Brain pericyte (primary cell): ENCODE data around the gene PBX2.
"Not testable (repeated sequence)": the region's sequence is repeated elsewhere in the genome, so short reads cannot be mapped to it uniquely, and the experiment has no call there.

Experiments used
- DNase-seq: peaks from one replicate; pipeline ENCODE4 v3.0.0-alpha.2; 2012; ENCODE audit warnings: low read depth, low spot score

Gene PBX2

GRCh38 chr6:32190054-32190851 is at the start of gene PBX2:
Gene PBX2 (minus strand): TSS chr6:32190202. CDS start chr6:32189915, 287 bp downstream.
- peak; percentile 59 for DNase-seq

GRCh38 chr6:32239462-32239861 is 49.5 kb upstream of the PBX2 start:
- DNase-seq: no peak

- DNase-seq: no peak
Measured at GRCh38 chr6:32234934-32235333, 44.9 kb upstream of the PBX2 start.

GRCh38 chr6:32226434-32226833 is 36.4 kb upstream of the PBX2 start:
- DNase-seq: no peak

- DNase-seq: no peak
Measured at GRCh38 chr6:32224696-32225095, 34.7 kb upstream of the PBX2 start.

- no peak for DNase-seq
Measured at GRCh38 chr6:32223258-32224235, 33.5 kb upstream of the PBX2 start, which contains the start of gene NOTCH4. Gene NOTCH4 (minus strand): TSS chr6:32224067. CDS start chr6:32223928, 139 bp downstream.

- DNase-seq: no peak
Measured at GRCh38 chr6:32222333-32223230, 32.6 kb upstream of the PBX2 start.

GRCh38 chr6:32220021-32220420 is 30.0 kb upstream of the PBX2 start:
- DNase-seq: no peak

GRCh38 chr6:32218167-32218566 is 28.2 kb upstream of the PBX2 start:
- no peak for DNase-seq

GRCh38 chr6:32216998-32217397 is 27.0 kb upstream of the PBX2 start:
- DNase-seq: no peak

- no peak for DNase-seq
Measured at GRCh38 chr6:32216285-32216684, 26.3 kb upstream of the PBX2 start.

- no peak for DNase-seq
Measured at GRCh38 chr6:32215617-32216016, 25.6 kb upstream of the PBX2 start.

- no peak for DNase-seq
Measured at GRCh38 chr6:32214126-32214525, 24.1 kb upstream of the PBX2 start.

- no peak for DNase-seq
Measured at GRCh38 chr6:32213649-32214048, 23.6 kb upstream of the PBX2 start.

GRCh38 chr6:32212076-32212760 is 22.2 kb upstream of the PBX2 start:
- no peak for DNase-seq

- not testable (repeated sequence) for DNase-seq
Measured at GRCh38 chr6:32211432-32211831, 21.4 kb upstream of the PBX2 start.

- no peak for DNase-seq
Measured at GRCh38 chr6:32210191-32210601, 20.2 kb upstream of the PBX2 start.

- DNase-seq: no peak
Measured at GRCh38 chr6:32208996-32209395, 19.0 kb upstream of the PBX2 start.

GRCh38 chr6:32204268-32204715 is 14.3 kb upstream of the PBX2 start:
- DNase-seq: no peak

GRCh38 chr6:32203426-32204267 is 13.6 kb upstream of the PBX2 start:
- DNase-seq: no peak
